Stimulated activated CD8-positive, alpha-beta memory T cell treated with anti-CD3 and anti-CD28 coated beads, Interleukin-7, amount 100 ng/mL, for 48 hours (primary cell): ENCODE results near the gene MRTFA.
"Not testable (repeated sequence)": the region's sequence is repeated elsewhere in the genome, so short reads cannot be mapped to it uniquely, and the experiment has no call there.

Experiments
- DNase-seq, 2 donors: peaks; one replicate each; pipeline ENCODE4 v3.0.0-alpha.2; 2020; ENCODE audit warnings: low read depth in 1 of 2; ENCODE audit errors: extremely low read depth in 1 of 2

MRTFA gene

DNA sequence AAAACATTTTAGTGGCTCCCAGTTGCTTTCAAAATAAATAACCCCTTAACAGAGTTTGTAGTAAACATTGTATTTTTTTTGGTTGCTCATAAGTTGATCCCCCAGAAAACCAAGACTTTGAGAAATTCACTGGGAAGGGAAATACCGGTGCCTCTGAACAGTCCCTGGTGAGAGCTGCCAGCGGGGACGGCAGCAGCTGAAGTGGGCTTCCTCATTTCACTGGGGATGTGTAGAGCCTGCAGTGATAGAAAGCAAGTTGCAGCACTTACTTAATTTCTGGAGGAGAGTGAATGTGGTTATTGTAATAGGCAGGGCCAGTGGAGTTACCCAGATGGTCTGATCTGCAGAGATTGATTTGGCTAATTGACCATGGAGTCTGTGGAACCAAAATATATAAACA lies 24.2 kb upstream of the MRTFA start:
- no peak for DNase-seq

DNA sequence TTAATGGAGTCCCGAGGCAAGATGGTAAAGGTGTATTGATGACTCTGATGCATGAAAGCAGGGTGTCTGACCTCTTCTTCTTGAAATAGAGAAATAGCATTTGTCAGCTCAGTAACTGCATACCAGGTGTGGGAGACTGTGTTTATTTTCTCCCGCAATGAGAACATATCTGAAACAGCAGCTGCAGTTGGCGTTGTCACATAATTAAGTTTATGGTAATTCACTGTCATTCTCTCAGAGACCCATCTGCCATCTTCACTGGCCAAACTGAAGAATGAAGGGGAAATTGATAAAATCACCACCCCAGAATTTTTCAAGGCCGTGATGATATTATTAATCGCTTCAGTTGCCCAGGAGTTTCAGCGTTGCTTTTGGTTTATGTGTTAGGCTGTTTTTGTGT lies 22.6 kb upstream of the MRTFA start:
- DNase-seq = no peak

- DNase-seq = not testable (repeated sequence)
Measured at GRCh38 chr22:40656651-40657050, 20.1 kb upstream of the MRTFA start.

- not testable (repeated sequence) for DNase-seq
Measured at GRCh38 chr22:40655941-40656340, 19.4 kb upstream of the MRTFA start.

GRCh38 chr22:40654522-40655167 lies 18.1 kb upstream of the MRTFA start:
- no peak for DNase-seq

- DNase-seq = no peak
Measured at GRCh38 chr22:40653361-40653760, 16.8 kb upstream of the MRTFA start.

GRCh38 chr22:40651563-40652501 lies 15.3 kb upstream of the MRTFA start:
- peak; percentile 80 to 97 for DNase-seq

DNA sequence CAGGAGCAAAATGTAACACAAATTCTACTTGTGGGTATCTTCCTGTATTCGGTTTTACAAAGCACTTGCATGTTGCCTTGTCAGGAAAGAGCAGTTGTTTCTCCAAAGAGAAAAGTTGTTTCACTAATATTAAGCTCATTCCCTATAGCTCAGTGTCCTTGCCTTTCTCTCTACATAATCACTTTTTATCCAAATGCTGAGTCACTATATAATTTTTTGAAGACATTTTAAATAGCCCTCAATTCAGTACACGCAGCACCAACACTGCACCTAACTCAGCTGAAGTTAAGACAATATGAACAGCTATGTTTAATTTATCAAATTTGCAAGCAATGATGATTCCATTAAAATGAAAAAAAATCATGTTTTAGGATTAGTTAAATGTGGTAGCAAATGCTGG lies 14.5 kb upstream of the MRTFA start:
- no peak for DNase-seq

DNA sequence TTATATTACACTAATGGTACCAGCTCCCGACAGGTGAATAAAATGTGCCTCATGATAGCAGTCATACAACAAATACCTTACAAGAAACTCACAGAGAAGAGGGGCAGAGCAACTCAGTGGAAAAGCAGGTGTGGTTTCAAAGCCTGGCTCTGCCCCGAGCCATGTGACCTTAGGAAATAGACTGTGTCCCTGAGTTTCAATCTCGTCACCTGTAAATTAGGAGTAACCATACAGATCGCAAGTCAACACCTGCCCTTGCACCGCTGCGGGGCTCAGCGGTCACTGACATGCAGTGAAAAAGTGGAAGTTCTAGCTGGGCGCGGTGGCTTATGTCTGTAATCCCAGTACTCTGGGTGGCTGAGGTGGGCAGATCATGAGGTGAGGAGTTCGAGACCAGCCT lies 11.9 kb upstream of the MRTFA start:
- no peak for DNase-seq

DNA sequence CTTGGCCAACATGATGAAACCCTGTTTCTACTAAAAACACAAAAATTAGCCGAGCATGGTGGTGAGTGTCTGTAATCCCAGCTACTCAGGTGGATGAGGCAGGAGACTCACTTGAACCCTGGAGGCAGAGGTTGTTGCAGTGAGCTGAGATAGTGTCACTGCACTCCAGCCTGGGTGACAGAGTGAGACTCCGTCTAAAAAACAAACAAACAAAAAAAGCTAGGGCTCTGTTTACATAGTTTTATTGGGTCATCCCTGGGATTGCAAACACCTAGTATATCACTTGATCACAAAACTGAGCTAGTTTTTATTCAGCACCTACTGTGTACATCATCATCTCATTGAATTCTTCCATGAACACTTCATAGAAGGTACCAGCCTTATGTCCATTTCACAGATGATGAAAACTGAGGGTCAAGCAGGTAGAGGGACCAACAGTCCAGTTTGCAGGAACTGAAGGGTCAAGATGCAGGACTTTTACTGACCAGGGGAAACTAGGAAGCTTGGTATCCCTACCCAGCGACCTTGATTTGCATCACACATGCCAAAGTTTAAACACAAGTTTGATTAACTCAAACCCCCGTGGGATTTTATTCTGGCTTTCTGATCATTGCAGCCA lies 9.2 kb upstream of the MRTFA start:
- no peak for DNase-seq

DNA sequence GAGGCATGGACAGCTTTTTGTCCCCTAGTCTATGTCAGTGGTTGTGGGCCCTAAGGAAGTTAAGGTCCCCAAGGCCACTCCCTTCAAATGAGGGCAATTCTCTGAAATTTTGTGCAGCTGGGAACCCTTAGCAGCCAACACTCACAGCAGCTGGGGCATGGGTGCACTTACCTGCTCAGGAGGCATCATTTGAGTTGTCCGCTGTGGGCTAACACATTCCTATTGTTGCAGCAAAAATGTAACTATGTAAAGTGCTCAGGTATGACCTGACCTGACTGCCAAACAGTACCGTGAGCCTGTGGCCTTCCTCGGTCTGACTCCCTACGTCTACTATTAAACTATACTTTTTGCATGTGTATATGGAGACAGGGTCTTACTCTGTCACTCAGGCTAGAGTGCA lies 5.8 kb upstream of the MRTFA start:
- no peak for DNase-seq

DNA sequence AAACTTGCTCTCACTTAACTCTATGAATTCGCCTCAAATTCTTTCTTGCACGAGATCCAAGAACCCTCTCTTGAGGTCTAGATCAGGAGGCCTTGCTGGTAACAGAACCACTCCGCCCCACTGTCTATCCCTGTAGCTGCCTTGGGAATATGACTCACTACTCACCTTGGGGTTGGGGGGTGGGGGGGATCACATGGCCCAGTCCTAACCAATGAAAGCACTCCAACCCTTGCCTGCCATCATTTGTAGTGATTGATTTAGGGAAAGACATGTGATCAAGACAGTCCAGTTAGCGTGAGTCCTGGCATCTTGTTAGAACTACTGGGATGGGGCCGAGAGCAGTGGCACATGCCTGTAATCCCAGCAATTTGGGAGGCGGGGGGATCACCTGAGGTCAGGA lies 4.8 kb upstream of the MRTFA start:
- no peak for DNase-seq

GRCh38 chr22:40638261-40638660 lies 1.7 kb upstream of the MRTFA start:
- no peak for DNase-seq

DNA sequence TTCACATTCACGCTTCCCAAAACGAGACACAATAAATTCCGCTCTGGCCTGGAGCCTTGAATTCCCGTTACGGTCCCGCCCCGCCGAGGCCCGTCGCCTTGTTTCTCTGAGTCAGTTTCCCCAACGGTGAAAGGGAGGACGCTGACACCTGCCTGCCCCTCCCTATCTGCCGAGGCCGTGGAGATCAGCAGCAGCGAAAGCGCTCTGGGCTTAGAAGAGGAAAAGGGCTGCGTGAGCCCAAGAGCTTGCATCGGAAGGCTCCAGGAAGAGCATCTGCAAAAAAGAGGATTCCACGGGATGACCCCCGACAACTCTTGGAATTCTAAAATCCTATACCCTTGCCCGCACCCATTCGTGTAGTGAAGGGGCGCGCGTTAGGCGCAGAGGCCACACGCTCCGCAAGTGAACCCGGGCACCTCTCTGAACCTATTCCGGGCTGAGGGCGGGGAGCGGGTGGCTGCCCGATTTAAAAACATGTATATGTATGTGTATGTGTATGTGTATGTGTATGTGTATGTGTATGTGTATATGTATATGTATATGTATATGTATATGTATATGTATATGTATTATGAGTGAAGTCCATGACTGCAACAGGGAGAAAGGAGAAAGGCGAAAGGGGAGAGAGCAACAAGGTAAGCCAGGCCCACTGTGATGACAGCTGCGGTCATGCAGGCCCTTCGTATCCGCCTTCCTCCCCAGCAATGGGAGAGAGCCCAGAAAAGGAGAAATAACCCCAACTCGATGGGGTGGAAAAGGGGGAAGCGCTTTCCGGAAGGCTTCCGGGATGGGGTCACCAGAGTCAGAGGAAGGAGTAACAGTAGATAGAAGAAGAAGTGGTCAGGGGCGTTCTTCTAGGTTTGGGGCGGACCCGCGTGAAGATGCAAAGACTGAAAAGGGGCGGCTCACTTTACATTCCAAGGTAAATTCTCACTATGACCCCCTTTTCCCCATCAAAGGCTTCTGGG lies 948 bp upstream of the MRTFA start:
- DNase-seq = peak in 1 of 2 donors; percentile 58

DNA sequence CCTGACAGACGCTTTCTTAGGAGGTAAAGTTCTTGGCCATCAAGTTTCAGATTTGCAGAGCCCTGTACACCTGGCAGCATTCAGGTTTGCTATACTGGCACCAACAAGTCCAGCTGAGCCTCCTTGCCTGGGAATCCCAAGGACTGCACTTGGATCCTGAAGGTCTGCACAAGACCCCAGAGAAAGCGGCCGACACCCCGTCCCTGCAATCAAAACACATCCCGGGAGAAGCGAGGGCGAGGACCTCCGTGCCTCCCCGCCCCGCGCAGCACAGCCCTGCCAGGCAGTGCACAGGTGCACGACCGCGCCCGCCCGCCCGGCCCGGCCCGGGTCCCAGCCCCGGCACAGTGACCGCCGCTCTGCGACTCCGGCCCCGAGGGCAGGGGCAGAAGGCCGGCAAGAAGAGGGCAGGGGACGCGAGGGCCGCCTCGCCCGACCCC lies 559 bp downstream of the MRTFA start:
- no peak for DNase-seq

DNA sequence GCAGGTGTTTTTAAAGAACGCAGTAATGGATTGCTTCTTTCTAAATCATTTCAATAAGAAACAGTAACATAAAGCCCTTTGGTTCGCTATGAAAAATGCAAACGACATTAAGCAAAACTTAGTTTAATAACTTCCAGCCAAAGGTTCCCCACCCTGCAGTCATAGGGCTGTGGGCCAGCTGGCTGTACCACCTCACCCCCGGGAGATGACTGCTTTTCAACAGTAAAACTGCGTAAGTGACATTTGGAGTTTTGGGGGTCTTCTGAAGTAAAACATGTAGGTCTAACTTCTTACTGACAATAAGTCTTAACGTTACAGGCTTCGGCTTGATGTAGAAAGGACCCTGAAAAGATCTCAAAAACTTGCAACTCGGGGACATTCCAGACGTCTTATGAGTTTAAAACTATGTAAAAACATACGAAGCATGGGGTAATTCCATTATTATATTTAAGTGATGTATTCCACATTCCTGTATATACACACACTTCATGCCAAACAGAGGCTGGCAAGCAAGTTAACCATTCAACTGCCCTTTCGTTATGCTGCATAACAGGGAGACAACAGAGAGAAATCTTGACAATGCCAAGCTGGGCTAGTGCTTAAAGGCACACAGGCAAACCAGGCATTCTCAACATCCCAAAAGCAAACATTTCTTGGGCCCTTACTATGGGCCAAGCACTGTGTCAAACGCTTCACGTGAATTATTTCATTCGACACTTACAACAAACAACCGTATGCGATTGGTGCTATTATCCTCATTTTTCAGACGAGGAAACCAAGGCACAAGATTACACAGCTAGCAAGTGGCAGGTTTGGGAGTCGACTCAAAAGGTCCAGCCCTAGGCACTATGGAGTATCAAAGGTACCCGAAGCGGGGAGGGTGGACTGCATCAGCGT lies 1.2 kb downstream of the MRTFA start:
- DNase-seq = no peak

DNA sequence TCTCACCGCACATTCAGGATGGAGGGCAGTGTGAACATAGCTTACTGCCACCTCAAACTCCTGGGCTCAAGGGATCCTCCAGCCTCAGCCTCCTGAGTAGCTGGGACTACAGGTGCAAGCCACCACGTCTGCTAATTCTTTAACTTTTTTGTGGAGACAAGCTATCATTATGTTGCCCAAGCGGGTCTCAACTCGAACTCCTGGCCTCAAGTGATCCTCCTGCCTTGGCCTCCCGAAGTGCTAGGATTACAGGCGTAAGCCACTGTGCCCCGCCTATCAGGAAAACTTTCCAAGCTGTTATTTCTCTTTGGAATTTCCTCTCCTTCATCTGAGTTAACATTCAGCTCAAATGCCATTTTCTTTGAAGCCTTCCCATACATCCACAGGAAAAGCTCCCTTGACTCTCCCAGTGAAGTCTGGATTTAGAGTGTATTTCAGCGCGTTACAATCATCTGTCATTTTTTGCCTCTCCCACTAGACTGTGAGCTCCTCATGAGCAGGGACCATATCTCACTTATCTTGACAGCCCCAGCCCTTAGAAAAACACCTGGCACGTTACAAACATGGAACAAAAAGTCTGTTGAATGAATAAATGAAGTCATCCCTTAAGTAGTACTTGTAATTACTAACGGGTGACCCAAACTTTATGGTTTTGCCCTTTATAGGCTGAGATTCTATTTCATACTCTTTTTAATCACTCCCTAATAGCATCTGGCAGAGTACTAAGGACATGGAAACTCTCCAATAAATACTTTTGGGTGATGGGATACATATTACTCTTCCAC lies 2.2 kb downstream of the MRTFA start:
- no peak for DNase-seq

GRCh38 chr22:40633036-40633435 lies 3.5 kb downstream of the MRTFA start:
- no peak for DNase-seq

DNA sequence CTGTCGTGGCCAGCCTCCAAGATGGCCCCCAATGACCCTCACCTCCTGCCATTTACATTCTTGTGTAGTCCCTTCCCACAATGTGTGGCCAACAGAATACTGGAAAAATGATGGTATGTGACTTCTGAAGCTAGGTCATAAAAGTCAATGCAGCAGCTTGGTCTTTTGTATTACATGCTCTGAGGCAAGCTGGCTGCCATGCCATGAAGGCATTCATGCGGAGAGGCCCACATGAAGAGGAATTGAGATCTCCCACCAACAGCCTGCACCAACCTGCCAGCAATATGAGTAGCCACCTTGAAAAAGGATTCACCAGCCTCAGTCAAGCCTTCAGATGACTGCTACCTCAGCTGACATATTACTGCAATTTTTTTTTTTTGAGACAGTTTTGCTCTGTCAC lies 4.6 kb downstream of the MRTFA start:
- DNase-seq = no peak
